PC-3 (cell line): Measurements from ENCODE around the gene FHAD1. TPM values are rescaled to one million over a fixed set of nuclear protein-coding genes. Genes with fewer than 3 reads are reported as not detected.

Experiments
- ATAC-seq: fragments of 200-7000 bp; cut with Tn5 transposase; 2 replicates; pipeline ENCODE4 v1.9.1; 2020; ENCODE audit warnings: mild to moderate bottlenecking, moderate library complexity
- BruUV-seq: library from RNA; stranded (reverse); fragments of 400-500 nt; replicated peaks from 2 replicates; lab custom pipeline; 2021; lab: Mats Ljungman, UMichigan
- CTCF ChIA-PET: fragments of 300-600 bp; sonication (Branson Sonifier 250); formaldehyde crosslinking; loops from one replicate; lab custom pipeline; 2022; ENCODE audit warnings: antibody characterized with exemption; lab: Charles Lee
- POLR2A ChIA-PET: fragments of 300-600 bp; sonication (Branson Sonifier 250); formaldehyde crosslinking; loops from one replicate; lab custom pipeline; 2022; ENCODE audit warnings: antibody characterized with exemption; ENCODE audit not compliant: unreplicated experiment; lab: Charles Lee
- DNase-seq: peaks from one replicate; pipeline ENCODE4 v3.0.0-alpha.2; 2015
- H2AFZ ChIP-seq: fragments of 300-600 bp; sonication (generic); 2 replicates; pipeline ENCODE4 v1.6.0; 2016; ENCODE audit warnings: antibody characterized with exemption, low read length
- H3F3A ChIP-seq: fragments of 300-600 bp; sonication (generic); one replicate; pipeline ENCODE4 v1.6.0; 2017; ENCODE audit warnings: antibody characterized with exemption, low read length, control low read depth, mild to moderate bottlenecking; ENCODE audit not compliant: unreplicated experiment
- H3K27ac ChIP-seq: fragments of 300-600 bp; sonication (generic); 2 replicates; pipeline ENCODE4 v1.5.1; 2016; ENCODE audit warnings: mild to moderate bottlenecking, low read length
- H3K27me3 ChIP-seq: fragments of 300-600 bp; sonication (generic); 2 replicates; pipeline ENCODE4 v1.6.1; 2016; ENCODE audit warnings: low read length, mixed read lengths
- H3K36me3 ChIP-seq: fragments of 300-600 bp; sonication (generic); 2 replicates; pipeline ENCODE4 v1.6.1; 2016; ENCODE audit warnings: low read depth, mixed run types, low read length, mixed read lengths
- H3K4me1 ChIP-seq: fragments of 300-600 bp; sonication (generic); 2 replicates; pipeline ENCODE4 v1.5.1; 2016; ENCODE audit warnings: low read length; ENCODE audit not compliant: insufficient read depth
- H3K4me2 ChIP-seq: fragments of 300-600 bp; sonication (generic); 2 replicates; pipeline ENCODE4 v1.6.0; 2016; ENCODE audit warnings: low read length
- H3K4me3 ChIP-seq: fragments of 300-600 bp; sonication (generic); 2 replicates; pipeline ENCODE4 v1.5.1; 2016; ENCODE audit warnings: mild to moderate bottlenecking, low read length, mixed read lengths
- H3K79me2 ChIP-seq: fragments of 300-600 bp; sonication (generic); 2 replicates; pipeline ENCODE4 v1.6.1; 2017; ENCODE audit warnings: low read length, mixed read lengths
- H3K9ac ChIP-seq: fragments of 300-600 bp; sonication (generic); 2 replicates; pipeline ENCODE4 v1.6.0; 2016; ENCODE audit warnings: mild to moderate bottlenecking, low read length
- H3K9me2 ChIP-seq: fragments of 300-600 bp; sonication (generic); replicated peaks from 2 replicates; pipeline ENCODE4 v1.6.1; 2016; ENCODE audit warnings: mixed run types, low read length, mixed read lengths
- H3K9me3 ChIP-seq: fragments of 300-600 bp; sonication (generic); 2 replicates; pipeline ENCODE4 v1.6.1; 2016; ENCODE audit warnings: low read length, mixed read lengths
- H4K20me1 ChIP-seq: fragments of 300-600 bp; sonication (generic); 2 replicates; pipeline ENCODE4 v1.6.1; 2016; ENCODE audit warnings: low read length, mixed read lengths
- CTCF ChIP-seq: fragments of 300-600 bp; sonication (generic); conservative IDR thresholded peaks from 2 replicates; pipeline ENCODE4 v1.5.1; 2017; ENCODE audit warnings: antibody characterized with exemption, low read depth, mild to moderate bottlenecking, low read length
- EZH2 ChIP-seq: fragments of 300-600 bp; sonication (generic); IDR thresholded peaks from one replicate; pipeline ENCODE4 v1.6.1; 2017; ENCODE audit warnings: antibody characterized with exemption, mild to moderate bottlenecking, low read length; ENCODE audit not compliant: unreplicated experiment
- EZH2phosphoT487 ChIP-seq: fragments of 300-600 bp; sonication (generic); IDR thresholded peaks from 2 replicates; pipeline ENCODE4 v1.6.1; 2018; ENCODE audit warnings: mild to moderate bottlenecking, antibody characterized with exemption, low read length, borderline replicate concordance
- intact Hi-C: fragments of 100-400 bp; cut with micrococcal nuclease; formaldehyde crosslinking; loops from 2 replicates; pipeline ENCODE4 v1.9.0; 2023
- total RNA-seq: library from RNA; depleted of rRNA; stranded (reverse); fragments of >200 nt; gene quantifications from 2 replicates; pipeline ENCODE4 v1.2.3, GENCODE V29; 2014

The FHAD1 gene
- total RNA-seq, 1 experiment from 2014 or later: 0.95 TPM

DNA sequence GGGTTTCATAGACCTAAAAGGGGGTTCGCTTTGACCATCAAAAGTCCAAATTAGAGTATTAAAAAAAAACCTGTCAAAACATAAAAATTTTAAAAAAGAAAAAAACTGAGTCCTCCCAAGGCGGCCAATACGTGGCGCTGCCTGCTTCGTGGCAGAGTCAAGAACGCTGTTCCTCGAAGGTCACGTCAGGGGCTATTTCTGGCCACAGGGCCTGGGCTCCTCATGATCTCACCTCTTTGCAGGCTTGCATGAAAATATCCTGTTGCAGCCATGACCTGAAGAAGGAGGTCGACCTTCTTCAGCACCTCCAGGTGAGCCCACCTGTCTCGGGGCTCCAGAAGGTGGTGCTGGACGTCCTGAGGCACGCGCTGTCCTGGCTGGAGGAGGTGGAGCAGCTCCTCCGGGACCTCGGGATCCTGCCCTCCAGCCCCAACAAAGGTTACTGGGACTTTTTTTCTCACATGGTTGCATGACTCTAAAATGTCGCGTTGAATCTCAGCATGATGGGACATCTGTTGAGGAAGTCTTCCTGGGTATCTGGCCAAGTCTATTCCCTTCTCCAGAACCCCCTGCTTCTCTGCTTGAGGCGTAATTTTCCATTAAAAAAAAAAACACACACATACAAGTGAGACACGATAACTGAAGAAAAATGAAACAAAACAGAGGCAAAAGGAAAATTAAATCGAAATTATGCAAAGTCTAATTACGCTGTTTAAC lies 82.2 kb downstream of the FHAD1 start:
- POLR2A ChIA-PET: no interaction called here
- Histone ChIP-seq H2AFZ (no peak overlapping the region), H3K9me2 (no peaks in the 10 kb centered on the region), H3K4me3 (no peak overlapping the region), H4K20me1 (no peaks in the 10 kb centered on the region), H3K27me3 (no peaks in the 10 kb centered on the region), H3K9ac (no peak overlapping the region), H3F3A (no peaks in the 10 kb centered on the region), H3K36me3 (no peaks in the 10 kb centered on the region), H3K9me3 (no peaks in the 10 kb centered on the region), H3K4me1 (no peaks in the 10 kb centered on the region), H3K27ac (no peak overlapping the region), H3K4me2 (no peak overlapping the region), H3K79me2 (no peaks in the 10 kb centered on the region)
- intact Hi-C loops: no loop called here
- ATAC-seq (no peak; the same call in 1 of the 2 replicates), DNase-seq (no peak)
- CTCF ChIA-PET: interaction anchor here (0.5 kb wide), 1 partner anchor 997 kb away, joined by 5 read pairs; no protein-coding TSS in a partner anchor
- BruUV-seq: no TSS peak
- TF ChIP-seq CTCF: peak; percentile 36; the same call in 1 of the 2 replicates
- no peak for TF ChIP-seq EZH2phosphoT487

- H3F3A ChIP-seq: no peaks in the 10 kb centered on the region
- TF ChIP-seq EZH2 (no peak), CTCF (no peak), EZH2phosphoT487 (no peak)
- DNase-seq (peak; percentile 44), ATAC-seq (0 out of 2 replicates have a peak, but pooled peaks have one; percentile 45)
- POLR2A ChIA-PET: no interaction called here
- intact Hi-C loops: no loop called here
- no peak overlapping the region for H3K4me3 ChIP-seq
- no peak overlapping the region for H3K27ac ChIP-seq
- H2AFZ ChIP-seq: no peak overlapping the region
- BruUV-seq: no TSS peak
- H3K9me3 ChIP-seq: no peaks in the 10 kb centered on the region
- H3K79me2 ChIP-seq: no peaks in the 10 kb centered on the region
- H3K9me2 ChIP-seq: no peaks in the 10 kb centered on the region
- no peaks in the 10 kb centered on the region for H3K27me3 ChIP-seq
- CTCF ChIA-PET: no interaction called here
- no peak overlapping the region for H3K4me2 ChIP-seq
- H4K20me1 ChIP-seq: no peaks in the 10 kb centered on the region
- H3K36me3 ChIP-seq: no peaks in the 10 kb centered on the region
- no peak overlapping the region for H3K9ac ChIP-seq
- no peaks in the 10 kb centered on the region for H3K4me1 ChIP-seq
Observed at GRCh38 chr1:15330028-15330427, 83.0 kb downstream of the FHAD1 start.

GRCh38 chr1:15331180-15331579 lies 84.2 kb downstream of the FHAD1 start:
- no peak overlapping the region for H3K4me3 ChIP-seq
- H3K9ac ChIP-seq: no peak overlapping the region
- no TSS peak for BruUV-seq
- DNase-seq (no peak), ATAC-seq (no peak)
- no peaks in the 10 kb centered on the region for H3K79me2 ChIP-seq
- H3K27me3 ChIP-seq: no peaks in the 10 kb centered on the region
- intact Hi-C loops: no loop called here
- no peaks in the 10 kb centered on the region for H4K20me1 ChIP-seq
- H3F3A ChIP-seq: no peaks in the 10 kb centered on the region
- no peak overlapping the region for H2AFZ ChIP-seq
- no peak overlapping the region for H3K4me2 ChIP-seq
- no peak overlapping the region for H3K27ac ChIP-seq
- H3K9me2 ChIP-seq: no peaks in the 10 kb centered on the region
- H3K36me3 ChIP-seq: no peaks in the 10 kb centered on the region
- CTCF ChIA-PET: no interaction called here
- H3K9me3 ChIP-seq: no peaks in the 10 kb centered on the region
- no peaks in the 10 kb centered on the region for H3K4me1 ChIP-seq
- POLR2A ChIA-PET: no interaction called here
- TF ChIP-seq EZH2: no peak
- no peak for TF ChIP-seq EZH2phosphoT487
- TF ChIP-seq CTCF: no peak
